Adrenal gland (tissue), 12 donors: ENCODE data around the gene LAMTOR2. TPM values are rescaled to one million over a fixed set of nuclear protein-coding genes. Genes with fewer than 3 reads are reported as not detected.

Experiments used
- DNase-seq, 7 donors: peaks; one replicate each; pipeline ENCODE4 v3.0.0-alpha.2; 2019 to 2020
- H3K27ac ChIP-seq, 5 donors: fragments of 200-600 bp; sonication (generic) in 4 of 5; 1 replicate in 3 of 5; 2 replicates in 2 of 5; pipeline versions ENCODE4 v1.5.1 to v1.8.0; 2016 to 2020; ENCODE audit warnings: mild to moderate bottlenecking in 1 of 5
- H3K27me3 ChIP-seq: fragments of 200-600 bp; 2 replicates; pipeline ENCODE4 v1.8.0; 2021
- H3K36me3 ChIP-seq, 2 donors: fragments of 200-600 bp; replicated peaks in 1 of 2; 1 replicate in 1 of 2; 2 replicates in 1 of 2; pipeline versions ENCODE4 v1.5.1 to v1.8.0; 2018 to 2022
- H3K4me1 ChIP-seq, 2 donors: fragments of 200-600 bp; replicated peaks in 1 of 2; 1 replicate in 1 of 2; 2 replicates in 1 of 2; pipeline versions ENCODE4 v1.5.1 to v1.8.0; 2018 to 2021
- H3K4me3 ChIP-seq, 4 donors: fragments of 200-600 bp; sonication (generic) in 3 of 4; one replicate each; pipeline ENCODE4 v1.5.1; 2016 to 2018
- H3K9me3 ChIP-seq, 3 donors: fragments of 200-600 bp; sonication (generic) in 1 of 3; replicated peaks in 1 of 3; 1 replicate in 2 of 3; 2 replicates in 1 of 3; pipeline versions ENCODE4 v1.5.1 to v1.8.0; 2016 to 2021
- CTCF ChIP-seq, 6 experiments: fragments of 450-650 bp in 4 of 6; fragments of 200-600 bp in 2 of 6; sonication (generic) in 1 of 6; IDR thresholded peaks; 1 replicate in 5 of 6; 2 replicates in 1 of 6; pipeline versions ENCODE4 v1.5.1 to v1.8.0; 2016 to 2021; ENCODE audit warnings: antibody characterized with exemption in 6 of 6, mild to moderate bottlenecking in 2 of 6, moderate library complexity in 1 of 6
- POLR2A ChIP-seq, 2 donors: fragments of 450-650 bp; IDR thresholded peaks; one replicate each; pipeline ENCODE4 v1.6.1; 2017; ENCODE audit warnings: antibody characterized with exemption in 2 of 2, mild to moderate bottlenecking in 2 of 2, moderate library complexity in 1 of 2
- WGBS, 4 donors: extraction: QIAGEN DNeasy Blood & Tissue Kit in 2 of 4; methylation state at CpG; one replicate each; pipeline versions ENCODE4 v1.1.5 to v1.1.7; 2013 to 2017; 5-methylcytosine and 5-hydroxymethylcytosine counted together
- intact Hi-C, 2 donors: fragments of 100-400 bp; cut with DNase I; formaldehyde crosslinking; loops; one replicate each; pipeline versions ENCODE4 v1.14.1 to v1.15.0; 2022 to 2023
- polyA plus RNA-seq, 3 donors: library from polyadenylated mRNA; stranded (reverse); fragments of 200-250 nt in 2 of 3; fragments of 350-450 nt in 1 of 3; fragmentation: Illumina TruSeq in 1 of 3; extraction: RNeasy Lipid Tissue Mini Kit (QIAGEN cat#74804) in 1 of 3; gene quantifications; one replicate each; pipeline ENCODE4 v1.2.3, GENCODE V29; 2013 to 2014
- total RNA-seq, 9 donors: library from RNA; depleted of rRNA in 4 of 9; stranded (reverse); fragments of >200 nt in 4 of 9; fragments of 120-200 nt in 1 of 9; fragmentation: NEBNext Ultra II Directional in 1 of 9; extraction: Animal tissue kit (Norgen Biotek cat#: 25700) in 1 of 9; gene quantifications; one replicate each; pipeline versions ENCODE4 v1.1.0 to v1.2.4, GENCODE V29; 2013 to 2023
- donor health status: healthy with polysubstance abuse.
- donor health status: Bipolar disorder and iron deficiency.
- donor health status: DM: yes; HTN: yes; CAD: no.
- donor health status: DM: no; HTN: no; CAD: no.
- donor health status: DM: no; HTN: no; CAD: no.
- donor health status: DM: yes; HTN: yes; CAD: no.

The LAMTOR2 gene
- total and polyA plus RNA-seq, 12 donors: 53.6 to 216 (median 86.3) TPM

- intact Hi-C loops: loop anchor here in 1 of 2 donors (10.0 kb wide), 2 partner anchors 59 to 119 kb away; partner anchors contain the start of gene RXFP4
- no peak for DNase-seq
- WGBS, 4 donors: 47 to 74% (median 63%) methylated on average over 2 of the region's 2 CpGs
- no peak overlapping the region for H3K27ac ChIP-seq
- no peaks in the 10 kb centered on the region for H3K27me3 ChIP-seq
- H3K36me3 ChIP-seq: no peaks in the 10 kb centered on the region
- H3K4me1 ChIP-seq: no peaks in the 10 kb centered on the region
- H3K4me3 ChIP-seq: no peak overlapping the region
- H3K9me3 ChIP-seq: no peaks in the 10 kb centered on the region
- TF ChIP-seq CTCF (IDR thresholded peaks at IDR 0.05) (no peak), POLR2A (IDR thresholded peaks at IDR 0.05) (no peak)
Observed at GRCh38 chr1:156063997-156064285, 9.4 kb downstream of the LAMTOR2 start.

- Histone ChIP-seq H3K4me3 (no peak overlapping the region), H3K9me3 (no peaks in the 10 kb centered on the region), H3K36me3 (no peaks in the 10 kb centered on the region), H3K27me3 (no peaks in the 10 kb centered on the region), H3K27ac (no peak overlapping the region), H3K4me1 (no peaks in the 10 kb centered on the region)
- 85 to 95% (median 91%) methylated on average over 2 of the region's 2 CpGs for WGBS, 4 donors
- TF ChIP-seq CTCF (IDR thresholded peaks at IDR 0.05) (no peak), POLR2A (IDR thresholded peaks at IDR 0.05) (no peak)
- intact Hi-C loops: loop anchor here (5.0 to 10.0 kb wide), 3 partner anchors 60 to 122 kb away; partner anchors contain the start of gene RXFP4 (in 2 of the 2)
- DNase-seq: no peak
Observed at GRCh38 chr1:156064615-156065014, 10.0 kb downstream of the LAMTOR2 start.

GRCh38 chr1:156065212-156065611, 10.6 kb downstream of the LAMTOR2 start:
- 89 to 99% (median 93%) methylated on average over 3 of the region's 3 CpGs for WGBS, 4 donors
- TF ChIP-seq POLR2A (IDR thresholded peaks at IDR 0.05): no peak
- TF ChIP-seq CTCF (IDR thresholded peaks at IDR 0.05): no peak
- no peaks in the 10 kb centered on the region for H3K9me3 ChIP-seq
- H3K27ac ChIP-seq: no peak overlapping the region
- intact Hi-C loops: loop anchor here (5.0 to 10.0 kb wide), 3 partner anchors 60 to 123 kb away; partner anchors contain the start of gene RXFP4 (in 2 of the 2)
- no peaks in the 10 kb centered on the region for H3K4me1 ChIP-seq
- DNase-seq: no peak
- no peak overlapping the region for H3K4me3 ChIP-seq
- no peaks in the 10 kb centered on the region for H3K27me3 ChIP-seq
- H3K36me3 ChIP-seq: no peaks in the 10 kb centered on the region

GRCh38 chr1:156065871-156066270, 11.3 kb downstream of the LAMTOR2 start:
- TF ChIP-seq POLR2A (IDR thresholded peaks at IDR 0.05) (no peak), CTCF (IDR thresholded peaks at IDR 0.05) (no peak)
- 77 to 81% (median 79%) methylated on average over 11 to 16 of the region's 16 CpGs for WGBS, 4 donors
- intact Hi-C loops: loop anchor here (5.0 to 10.0 kb wide), 3 partner anchors 61 to 124 kb away; partner anchors contain the start of gene RXFP4 (in 2 of the 2)

More at GRCh38 chr1:156065871-156066270, 11.3 kb downstream of the LAMTOR2 start:
- DNase-seq: no peak
- H3K4me1 ChIP-seq: no peaks in the 10 kb centered on the region
- H3K27me3 ChIP-seq: no peaks in the 10 kb centered on the region
- no peak overlapping the region for H3K27ac ChIP-seq
- no peak overlapping the region for H3K4me3 ChIP-seq
- H3K9me3 ChIP-seq: no peaks in the 10 kb centered on the region
- no peaks in the 10 kb centered on the region for H3K36me3 ChIP-seq
